IMR-90 (cell line): Measurements from ENCODE around the gene SAA1. TPM values are rescaled to one million over a fixed set of nuclear protein-coding genes. Genes with fewer than 3 reads are reported as not detected.

Experiments used
- ATAC-seq: fragments of 200-7000 bp; cut with Tn5 transposase; 2 replicates; pipeline ENCODE4 v1.9.1; 2020; ENCODE audit warnings: low read depth, mild to moderate bottlenecking, moderate library complexity
- BruUV-seq: library from RNA; stranded (reverse); fragments of 400-500 nt; replicated peaks from 2 replicates; lab custom pipeline; 2021; lab: Mats Ljungman, UMichigan
- CTCF ChIA-PET: fragments of 300-600 bp; formaldehyde crosslinking; extraction: SDS; loops from one replicate; lab custom pipeline; 2021; ENCODE audit warnings: antibody characterized with exemption; lab: Yijun Ruan, JAX
- POLR2A ChIA-PET: fragments of 300-600 bp; sonication (Branson Sonifier 250); formaldehyde crosslinking; loops from one replicate; lab custom pipeline; 2022; ENCODE audit warnings: antibody characterized with exemption; ENCODE audit not compliant: unreplicated experiment; lab: Charles Lee
- DNase-seq: peaks from one replicate; pipeline ENCODE4 v3.0.0; 2013
- H2AFZ ChIP-seq: replicated peaks from 2 replicates; pipeline ENCODE3; 2013; ENCODE audit warnings: low read length, mild to moderate bottlenecking; ENCODE audit not compliant: poor library complexity
- H2AK5ac ChIP-seq: 2 replicates; pipeline ENCODE4 v1.6.1; 2013; ENCODE audit warnings: low read depth, low read length, inconsistent platforms
- H2AK9ac ChIP-seq: replicated peaks from 2 replicates; pipeline ENCODE3; 2013; ENCODE audit warnings: mild to moderate bottlenecking, low read depth, low read length, moderate library complexity; ENCODE audit not compliant: poor library complexity
- H2BK120ac ChIP-seq: 2 replicates; pipeline ENCODE4 v1.6.1; 2013; ENCODE audit warnings: low read depth, low read length, inconsistent platforms
- H2BK15ac ChIP-seq: 3 replicates; pipeline ENCODE4 v1.6.1; 2013; ENCODE audit warnings: low read depth, low read length, inconsistent platforms
- H2BK20ac ChIP-seq: 2 replicates; pipeline ENCODE4 v1.6.1; 2013; ENCODE audit warnings: low read depth, mild to moderate bottlenecking, inconsistent platforms, low read length, moderate library complexity
- H2BK5ac ChIP-seq: 2 replicates; pipeline ENCODE4 v1.6.1; 2013; ENCODE audit warnings: mild to moderate bottlenecking, low read depth, low read length, inconsistent platforms; ENCODE audit not compliant: poor library complexity, severe bottlenecking
- H3K14ac ChIP-seq: replicated peaks from 2 replicates; pipeline ENCODE4 v1.6.1; 2013; ENCODE audit warnings: low read depth, low read length, inconsistent platforms
- H3K18ac ChIP-seq: 2 replicates; pipeline ENCODE4 v1.6.1; 2013; ENCODE audit warnings: low read depth, low read length, control low read depth
- H3K23ac ChIP-seq: 2 replicates; pipeline ENCODE4 v1.6.1; 2013; ENCODE audit warnings: low read depth, low read length, inconsistent platforms
- H3K27ac ChIP-seq: 2 replicates; pipeline ENCODE4 v1.5.1; 2013; ENCODE audit warnings: mild to moderate bottlenecking, control low read depth, low read length; ENCODE audit not compliant: insufficient read depth
- H3K27me3 ChIP-seq: 2 replicates; pipeline ENCODE4 v1.6.1; 2013; ENCODE audit warnings: low read length; ENCODE audit not compliant: control insufficient read depth, insufficient read depth
- H3K36me3 ChIP-seq: 2 replicates; pipeline ENCODE4 v1.6.1; 2013; ENCODE audit warnings: low read length, mixed read lengths; ENCODE audit not compliant: control insufficient read depth, insufficient read depth
- H3K4ac ChIP-seq: 2 replicates; pipeline ENCODE4 v1.6.1; 2013; ENCODE audit warnings: low read depth, low read length, inconsistent platforms
- H3K4me1 ChIP-seq: 2 replicates; pipeline ENCODE4 v1.6.1; 2013; ENCODE audit warnings: low read length, mixed read lengths; ENCODE audit not compliant: control insufficient read depth, insufficient read depth
- H3K4me2 ChIP-seq: 2 replicates; pipeline ENCODE4 v1.6.1; 2013; ENCODE audit warnings: low read depth, mild to moderate bottlenecking, control low read depth, low read length, moderate library complexity
- H3K4me3 ChIP-seq: 2 replicates; pipeline ENCODE4 v1.5.1; 2013; ENCODE audit warnings: low read depth, mild to moderate bottlenecking, control low read depth, low read length, moderate library complexity; ENCODE audit not compliant: insufficient read depth
- H3K56ac ChIP-seq: 2 replicates; pipeline ENCODE4 v1.6.1; 2013; ENCODE audit warnings: low read length, inconsistent platforms; ENCODE audit not compliant: insufficient read depth; ENCODE audit errors: extremely low read depth
- H3K79me1 ChIP-seq, 2 experiments: 2 replicates each; pipeline ENCODE4 v1.6.1; 2013; ENCODE audit warnings: low read length in 2 of 2, inconsistent platforms in 1 of 2, low read depth in 1 of 2
- H3K9ac ChIP-seq: 2 replicates; pipeline ENCODE4 v1.6.1; 2013; ENCODE audit warnings: low read depth, low read length, control low read depth
- H3K9me1 ChIP-seq: 2 replicates; pipeline ENCODE4 v1.6.1; 2013; ENCODE audit warnings: low read length, inconsistent platforms; ENCODE audit not compliant: insufficient read depth
- H3K9me3 ChIP-seq: 2 replicates; pipeline ENCODE4 v1.6.1; 2013; ENCODE audit warnings: low read length; ENCODE audit not compliant: control insufficient read depth, insufficient read depth
- H4K20me1 ChIP-seq: 2 replicates; pipeline ENCODE4 v1.6.1; 2013; ENCODE audit warnings: low read length, inconsistent platforms; ENCODE audit not compliant: insufficient read depth
- H4K5ac ChIP-seq: 2 replicates; pipeline ENCODE4 v1.6.1; 2013; ENCODE audit warnings: mild to moderate bottlenecking, low read depth, low read length, control low read depth
- H4K8ac ChIP-seq, 2 experiments: 2 replicates each; pipeline ENCODE4 v1.6.1; 2013; ENCODE audit warnings: low read depth in 2 of 2, low read length in 2 of 2, control low read depth in 1 of 2, inconsistent platforms in 1 of 2
- H4K91ac ChIP-seq: 2 replicates; pipeline ENCODE4 v1.6.1; 2013; ENCODE audit warnings: low read depth, low read length, inconsistent platforms; ENCODE audit not compliant: insufficient read depth
- BHLHE40 ChIP-seq: fragments of 150-350 bp; IDR thresholded peaks from 2 replicates; pipeline ENCODE4 v1.6.1; 2016; ENCODE audit warnings: mild to moderate bottlenecking, low read depth, low read length
- CEBPB ChIP-seq: IDR thresholded peaks from 2 replicates; pipeline ENCODE4 v1.6.1; 2012; ENCODE audit warnings: low read depth, low read length, improper control_type of control experiment
- CHD1 ChIP-seq: IDR thresholded peaks from 2 replicates; pipeline ENCODE4 v1.6.1; 2012; ENCODE audit warnings: low read depth, low read length, improper control_type of control experiment
- CTCF ChIP-seq: conservative IDR thresholded peaks from 2 replicates; pipeline ENCODE4 v1.5.1; 2012; ENCODE audit warnings: mild to moderate bottlenecking, low read depth, low read length, improper control_type of control experiment
- ELK1 ChIP-seq: fragments of 150-350 bp; IDR thresholded peaks from 2 replicates; pipeline ENCODE4 v1.6.1; 2016; ENCODE audit warnings: low read depth, mild to moderate bottlenecking, low read length, moderate library complexity, borderline replicate concordance
- FOS ChIP-seq: fragments of 150-350 bp; IDR thresholded peaks from 2 replicates; pipeline ENCODE4 v1.6.1; 2016; ENCODE audit warnings: low read depth, low read length
- MAFK ChIP-seq: IDR thresholded peaks from 2 replicates; pipeline ENCODE4 v1.6.1; 2012; ENCODE audit warnings: low read depth, low read length, improper control_type of control experiment
- MAZ ChIP-seq: IDR thresholded peaks from 2 replicates; pipeline ENCODE4 v1.6.1; 2012; ENCODE audit warnings: low read depth, mild to moderate bottlenecking, low read length, improper control_type of control experiment, moderate library complexity, borderline replicate concordance
- MXI1 ChIP-seq: IDR thresholded peaks from 2 replicates; pipeline ENCODE4 v1.6.1; 2012; ENCODE audit warnings: low read depth, mild to moderate bottlenecking, low read length, moderate library complexity, borderline replicate concordance
- NFE2L2 ChIP-seq: fragments of 150-350 bp; IDR thresholded peaks from 2 replicates; pipeline ENCODE4 v1.6.1; 2016; ENCODE audit warnings: low read depth, mild to moderate bottlenecking, low read length
- POLR2A ChIP-seq: IDR thresholded peaks from 2 replicates; pipeline ENCODE4 v1.6.1; 2012; ENCODE audit warnings: mild to moderate bottlenecking, low read depth, low read length
- RAD21 ChIP-seq: IDR thresholded peaks from 2 replicates; pipeline ENCODE4 v1.6.1; 2012; ENCODE audit warnings: low read length, improper control_type of control experiment
- RCOR1 ChIP-seq: IDR thresholded peaks from 2 replicates; pipeline ENCODE4 v1.6.1; 2012; ENCODE audit warnings: mild to moderate bottlenecking, low read length, improper control_type of control experiment; ENCODE audit not compliant: insufficient replicate concordance
- RFX5 ChIP-seq: IDR thresholded peaks from 2 replicates; pipeline ENCODE4 v1.8.0; 2012; ENCODE audit warnings: low read depth, mild to moderate bottlenecking, low read length, moderate library complexity
- SMC3 ChIP-seq: fragments of 150-350 bp; IDR thresholded peaks from 2 replicates; pipeline ENCODE4 v1.6.1; 2016; ENCODE audit warnings: low read depth, mild to moderate bottlenecking, antibody characterized with exemption, low read length, moderate library complexity
- USF2 ChIP-seq: fragments of 150-350 bp; IDR thresholded peaks from 2 replicates; pipeline ENCODE4 v1.6.1; 2017; ENCODE audit warnings: mild to moderate bottlenecking, antibody characterized with exemption, low read length, low read depth
- WGBS, 2 experiments: methylation state at CpG; one replicate each; pipeline versions ENCODE4 v1.1.5 to v1.1.7; 2013; ENCODE audit warnings: missing lambda C conversion rate in 2 of 2; ENCODE audit not compliant: insufficient read length in 1 of 2; ENCODE audit errors: extremely low coverage in 2 of 2; 5-methylcytosine and 5-hydroxymethylcytosine counted together
- dilution Hi-C: fragments of 300-500 bp; cut with HindIII; formaldehyde crosslinking; loops from one replicate; pipeline ENCODE4 v1.14.3; 2018; ENCODE audit warnings: low sequenced_read_pairs; ENCODE audit not compliant: unreplicated experiment
- in situ Hi-C: fragments of 300-500 bp; cut with MboI; formaldehyde crosslinking; loops from 3 replicates; pipeline ENCODE4 v1.14.3; 2019; ENCODE audit warnings: low sequenced_read_pairs, inconsistent platforms, mixed read lengths
- intact Hi-C: fragments of 100-400 bp; cut with micrococcal nuclease; formaldehyde crosslinking; loops from 2 replicates; pipeline ENCODE4 v1.10.0; 2022
- polyA plus RNA-seq, 3 experiments: library from polyadenylated mRNA; depleted of rRNA; stranded (reverse); fragments of >200 nt; gene quantifications; 2 replicates each; pipeline ENCODE4 v1.2.3, GENCODE V29; 2012; ENCODE audit warnings: low replicate concordance in 1 of 3
- total RNA-seq: library from RNA; depleted of rRNA; stranded (reverse); fragments of >200 nt; gene quantifications from 2 replicates; pipeline ENCODE4 v1.2.3, GENCODE V29; 2012

The SAA1 gene
- total and polyA plus RNA-seq, 2 of the 4 experiments (the other 2 are of a cell fraction): not detected

- no TSS peak for BruUV-seq
- in situ Hi-C loops: no loop called here
- no peaks in the 10 kb centered on the region for H3K36me3 ChIP-seq
Measured at GRCh38 chr11:18270102-18270501, 4.0 kb downstream of the SAA1 start.

More at GRCh38 chr11:18270102-18270501, 4.0 kb downstream of the SAA1 start:
- H3K4ac ChIP-seq: no peak overlapping the region
- H3K9ac ChIP-seq: no peak overlapping the region
- H2AFZ ChIP-seq: no peak overlapping the region
- H3K27ac ChIP-seq: no peak overlapping the region
- H2BK20ac ChIP-seq: no peak overlapping the region
- H2AK5ac ChIP-seq: no peak overlapping the region
- POLR2A ChIA-PET: no interaction called here
- no peak overlapping the region for H2BK5ac ChIP-seq
- no peaks in the 10 kb centered on the region for H3K9me3 ChIP-seq
- H3K18ac ChIP-seq: no peak overlapping the region
- intact Hi-C loops (no loop called here), dilution Hi-C loops (no loop called here)
- ATAC-seq (no peak), DNase-seq (no peak)
- H3K4me1 ChIP-seq: no peaks in the 10 kb centered on the region
- CTCF ChIA-PET: no interaction called here
- H2AK9ac ChIP-seq: no peak overlapping the region
- no peak overlapping the region for H3K4me3 ChIP-seq
- H3K79me1 ChIP-seq: no peaks in the 10 kb centered on the region
- no peak overlapping the region for H2BK15ac ChIP-seq
- no peak overlapping the region for H2BK120ac ChIP-seq
- no peak overlapping the region for H4K91ac ChIP-seq
- H3K23ac ChIP-seq: no peak overlapping the region
- H3K14ac ChIP-seq: no peak overlapping the region
- TF ChIP-seq CEBPB (no peak), RAD21 (no peak), RFX5 (no peak), ELK1 (no peak), CHD1 (no peak), MXI1 (no peak), POLR2A (no peak), USF2 (no peak), MAZ (no peak), FOS (no peak), BHLHE40 (no peak), CTCF (no peak), MAFK (no peak), RCOR1 (no peak), SMC3 (no peak), NFE2L2 (no peak)
- no peak overlapping the region for H3K56ac ChIP-seq
- peaks cover 8% of the 10 kb centered on the region for H3K27me3 ChIP-seq
- 71% methylated on average over 1 of the region's 4 CpGs; no CpG with 5 or more reads in 1 of the 2 experiments for WGBS, 2 experiments
- no peaks in the 10 kb centered on the region for H4K20me1 ChIP-seq
- H3K4me2 ChIP-seq: no peak overlapping the region
- no peaks in the 10 kb centered on the region for H3K9me1 ChIP-seq
- H4K5ac ChIP-seq: no peak overlapping the region
- no peak overlapping the region for H4K8ac ChIP-seq
